ENCODE data around the gene COA6. TPM values are rescaled to one million over a fixed set of nuclear protein-coding genes. Genes with fewer than 3 reads are reported as not detected.

The COA6 gene
- polyA plus RNA-seq, 1 donor (not counting 4 experiments of a cell fraction or from before 2014, with no cell fraction given) = 36.0 TPM

DNA sequence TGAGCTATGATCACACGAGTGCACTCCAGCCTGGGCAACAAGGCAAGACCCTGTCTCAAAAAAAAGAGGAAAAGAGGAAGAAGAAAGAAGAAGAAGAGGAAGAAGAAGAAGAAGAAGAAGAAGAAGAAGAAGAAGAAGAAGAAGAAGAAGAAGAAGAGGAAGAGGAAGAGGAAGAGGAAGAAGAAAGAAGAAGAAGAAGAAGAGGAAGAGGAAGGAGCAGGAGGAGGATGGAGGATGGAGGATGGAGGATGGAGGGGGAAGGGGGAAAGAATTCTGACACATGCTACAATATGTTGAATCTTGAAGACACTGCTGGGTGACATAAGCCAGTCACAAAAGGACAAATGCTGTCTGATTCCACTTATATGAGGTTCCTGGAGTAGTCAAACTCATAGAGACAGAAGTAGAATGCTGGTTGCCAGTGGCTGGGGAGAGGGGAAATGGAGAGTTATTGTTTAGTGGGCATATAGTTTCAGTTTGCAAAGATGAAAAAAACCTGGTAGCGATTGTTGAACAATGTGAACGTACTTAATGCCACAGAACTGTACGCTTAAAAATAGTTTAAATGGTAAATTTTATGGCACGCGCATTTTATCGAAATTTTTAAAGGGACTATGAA is 47.3 kb upstream of the COA6 start:
- no peak for FAIRE-seq
- no peak overlapping the region for H2AFZ ChIP-seq (ENCODE audit: control insufficient read depth, low read length)
- dilution Hi-C loops (cut with MboI; ENCODE audit: extremely low pct_ligation_motif_present, low sequenced_read_pairs) = no loop called here

DNA sequence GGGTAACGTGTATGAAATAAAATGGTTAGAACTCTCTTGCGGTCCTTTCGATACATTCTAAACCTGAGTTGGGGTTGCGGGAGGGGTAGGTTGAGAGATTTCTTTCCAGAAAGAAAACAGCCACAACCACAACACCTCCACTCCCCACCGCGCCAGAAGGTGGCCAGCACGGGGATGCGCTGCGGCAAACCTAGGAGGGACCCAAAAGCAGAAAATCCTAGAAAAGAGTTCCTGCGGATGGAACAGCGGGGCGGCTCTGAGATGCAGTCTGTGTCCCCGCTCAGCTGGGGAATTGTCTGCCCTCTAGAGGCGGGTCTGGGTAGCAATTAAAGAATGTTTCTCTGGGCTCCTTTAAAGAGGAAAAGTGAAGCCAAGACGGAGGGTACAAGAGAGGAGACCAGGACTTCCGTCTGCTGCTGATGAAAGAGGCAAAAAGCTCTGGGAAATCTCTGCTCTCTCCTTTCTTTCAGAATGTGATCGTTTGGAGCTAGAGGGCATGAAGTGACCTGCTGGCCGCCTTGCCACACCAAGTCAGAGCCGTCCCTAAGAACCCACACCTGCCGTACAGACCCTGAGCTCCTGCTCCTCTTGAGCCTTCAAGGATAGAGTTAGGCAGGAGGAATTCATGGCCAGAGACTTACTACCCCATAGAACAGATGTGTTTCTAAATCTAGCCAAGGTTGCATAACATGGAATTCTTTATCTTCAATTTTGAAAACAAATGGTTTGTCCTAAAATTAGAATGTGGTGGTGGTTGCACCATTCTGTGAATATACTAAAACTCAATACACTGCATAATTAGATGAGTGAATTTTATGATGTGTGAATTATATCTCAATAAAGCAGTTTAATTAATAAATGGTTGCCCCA is 46.5 kb upstream of the COA6 start:
- H3K4me3 ChIP-seq (ENCODE audit: control insufficient read depth in 2 of 3, extremely low read depth in 1 of 3, insufficient read depth in 2 of 3, low read depth in 1 of 3, low read length in 3 of 3) = no peak overlapping the region
- FAIRE-seq = peak; percentile 13
- no peak overlapping the region for H3K9ac ChIP-seq (ENCODE audit: control insufficient read depth, extremely low read depth, insufficient read depth, low read length)

More for the DNA sequence above, 47.3 kb upstream of the COA6 start:
- Histone ChIP-seq H3K36me3 (ENCODE audit: control insufficient read depth in 2 of 2, extremely low read depth in 1 of 2, insufficient read depth in 2 of 2, low read length in 2 of 2) (no peaks in the 10 kb centered on the region), H3K9me1 (ENCODE audit: control insufficient read depth, extremely low read depth, insufficient read depth, low read length) (no peaks in the 10 kb centered on the region), H3K27me3 (ENCODE audit: control insufficient read depth, extremely low read depth, insufficient read depth, low read length) (peaks cover 4% of the 10 kb centered on the region), H3K9ac (ENCODE audit: control insufficient read depth, extremely low read depth, insufficient read depth, low read length) (no peak overlapping the region), H3K9me3 (ENCODE audit: control insufficient read depth, low read depth, low read length) (no peaks in the 10 kb centered on the region), H4K20me1 (ENCODE audit: control insufficient read depth, extremely low read depth, insufficient read depth, low read length) (no peaks in the 10 kb centered on the region), H3K4me3 (ENCODE audit: control insufficient read depth in 2 of 3, extremely low read depth in 1 of 3, insufficient read depth in 2 of 3, low read depth in 1 of 3, low read length in 3 of 3) (no peak overlapping the region), H3K4me2 (ENCODE audit: control insufficient read depth, extremely low read depth, insufficient read depth, low read depth, low read length) (no peak overlapping the region), H3K27ac (ENCODE audit: control insufficient read depth, insufficient read depth, low read length) (no peak overlapping the region), H3K79me2 (ENCODE audit: control insufficient read depth, insufficient read depth, low read length) (no peaks in the 10 kb centered on the region), H3K4me1 (ENCODE audit: control insufficient read depth, extremely low read depth, insufficient read depth, low read length) (peaks cover 4% of the 10 kb centered on the region)
- TF ChIP-seq EZH2 (IDR thresholded peaks at IDR 0.05; ENCODE audit: low read length) = no peak
- TF ChIP-seq, protein P1, sequence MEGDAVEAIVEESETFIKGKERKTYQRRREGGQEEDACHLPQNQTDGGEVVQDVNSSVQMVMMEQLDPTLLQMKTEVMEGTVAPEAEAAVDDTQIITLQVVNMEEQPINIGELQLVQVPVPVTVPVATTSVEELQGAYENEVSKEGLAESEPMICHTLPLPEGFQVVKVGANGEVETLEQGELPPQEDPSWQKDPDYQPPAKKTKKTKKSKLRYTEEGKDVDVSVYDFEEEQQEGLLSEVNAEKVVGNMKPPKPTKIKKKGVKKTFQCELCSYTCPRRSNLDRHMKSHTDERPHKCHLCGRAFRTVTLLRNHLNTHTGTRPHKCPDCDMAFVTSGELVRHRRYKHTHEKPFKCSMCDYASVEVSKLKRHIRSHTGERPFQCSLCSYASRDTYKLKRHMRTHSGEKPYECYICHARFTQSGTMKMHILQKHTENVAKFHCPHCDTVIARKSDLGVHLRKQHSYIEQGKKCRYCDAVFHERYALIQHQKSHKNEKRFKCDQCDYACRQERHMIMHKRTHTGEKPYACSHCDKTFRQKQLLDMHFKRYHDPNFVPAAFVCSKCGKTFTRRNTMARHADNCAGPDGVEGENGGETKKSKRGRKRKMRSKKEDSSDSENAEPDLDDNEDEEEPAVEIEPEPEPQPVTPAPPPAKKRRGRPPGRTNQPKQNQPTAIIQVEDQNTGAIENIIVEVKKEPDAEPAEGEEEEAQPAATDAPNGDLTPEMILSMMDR (optimal IDR thresholded peaks at IDR 0.05 in 1 of 3, IDR thresholded peaks at IDR 0.05 in 1 of 3, conservative IDR thresholded peaks at IDR 0.05 in 1 of 3; ENCODE audit: extremely low read depth in 1 of 3, insufficient read depth in 2 of 3, low read length in 3 of 3) = no peak
- DNase-seq (ENCODE audit: low read depth, low spot score) = no peak

More for the DNA sequence above, 46.5 kb upstream of the COA6 start:
- no peaks in the 10 kb centered on the region for H4K20me1 ChIP-seq (ENCODE audit: control insufficient read depth, extremely low read depth, insufficient read depth, low read length)
- H2AFZ ChIP-seq (ENCODE audit: control insufficient read depth, low read length) = no peak overlapping the region
- no peak for TF ChIP-seq EZH2 (IDR thresholded peaks at IDR 0.05; ENCODE audit: low read length)
- TF ChIP-seq, protein P1 (optimal IDR thresholded peaks at IDR 0.05 in 1 of 3, IDR thresholded peaks at IDR 0.05 in 1 of 3, conservative IDR thresholded peaks at IDR 0.05 in 1 of 3; ENCODE audit: extremely low read depth in 1 of 3, insufficient read depth in 2 of 3, low read length in 3 of 3) = peak; percentile 79 to 88 (median 80)
- no peaks in the 10 kb centered on the region for H3K79me2 ChIP-seq (ENCODE audit: control insufficient read depth, insufficient read depth, low read length)
- no peaks in the 10 kb centered on the region for H3K4me1 ChIP-seq (ENCODE audit: control insufficient read depth, extremely low read depth, insufficient read depth, low read length)
- peaks cover 4% of the 10 kb centered on the region for H3K27me3 ChIP-seq (ENCODE audit: control insufficient read depth, extremely low read depth, insufficient read depth, low read length)
- no peaks in the 10 kb centered on the region for H3K36me3 ChIP-seq (ENCODE audit: control insufficient read depth in 2 of 2, extremely low read depth in 1 of 2, insufficient read depth in 2 of 2, low read length in 2 of 2)
- dilution Hi-C loops (cut with MboI; ENCODE audit: extremely low pct_ligation_motif_present, low sequenced_read_pairs) = no loop called here
- no peaks in the 10 kb centered on the region for H3K9me3 ChIP-seq (ENCODE audit: control insufficient read depth, low read depth, low read length)
- no peak overlapping the region for H3K4me2 ChIP-seq (ENCODE audit: control insufficient read depth, extremely low read depth, insufficient read depth, low read depth, low read length)
- DNase-seq (ENCODE audit: low read depth, low spot score) = no peak
- H3K27ac ChIP-seq (ENCODE audit: control insufficient read depth, insufficient read depth, low read length) = no peak overlapping the region
- no peaks in the 10 kb centered on the region for H3K9me1 ChIP-seq (ENCODE audit: control insufficient read depth, extremely low read depth, insufficient read depth, low read length)

Measured in keratinocyte (primary cell).